Stimulated activated CD4-positive, alpha-beta T cell treated with anti-CD3 and anti-CD28 coated beads, TNF-alpha, amount 100 ng/mL, for 4 hours (primary cell): ENCODE data around the gene GNB1L.

ENCODE experiments used
- DNase-seq, 3 experiments: peaks; one replicate each; pipeline ENCODE4 v3.0.0-alpha.2; 2020; ENCODE audit warnings: low read depth in 3 of 3

The GNB1L gene

DNA sequence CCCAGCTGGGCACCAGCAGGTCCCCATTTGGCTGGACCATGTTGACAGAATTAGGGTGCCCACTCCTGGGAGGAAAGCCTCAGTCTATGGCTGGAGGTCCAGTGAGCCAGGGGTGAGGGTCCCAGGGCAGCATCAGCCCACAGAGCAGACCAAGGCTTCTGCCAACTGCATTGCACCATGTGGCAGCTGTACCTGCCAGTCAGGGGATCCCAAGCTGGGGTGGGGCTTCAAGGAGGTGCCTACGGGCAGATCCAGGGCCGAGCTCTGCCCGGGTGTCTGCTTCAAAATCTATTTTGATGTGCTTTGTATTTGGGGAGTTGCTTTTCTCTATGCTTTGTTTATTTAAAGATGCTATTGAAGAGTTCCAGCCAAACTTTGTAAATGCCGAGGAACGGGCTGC lies 120.9 kb downstream of the GNB1L start:
- no peak for DNase-seq
